Stomach smooth muscle (tissue), 2 donors: ENCODE data around the gene ERFE.

Source experiments
- H3K27ac ChIP-seq: one replicate; pipeline ENCODE4 v1.7.0; 2013; ENCODE audit warnings: mild to moderate bottlenecking, low read length, inconsistent platforms
- H3K27me3 ChIP-seq, 2 donors: one replicate each; pipeline ENCODE4 v1.7.0; 2013; ENCODE audit warnings: low read length in 2 of 2; ENCODE audit not compliant: insufficient read depth in 2 of 2, control insufficient read depth in 1 of 2
- H3K36me3 ChIP-seq, 2 donors: one replicate each; pipeline ENCODE4 v1.7.0; 2013; ENCODE audit warnings: low read length in 2 of 2; ENCODE audit not compliant: control insufficient read depth in 2 of 2, insufficient read depth in 2 of 2
- H3K4me1 ChIP-seq: one replicate; pipeline ENCODE4 v1.7.0; 2013; ENCODE audit warnings: low read length; ENCODE audit not compliant: control insufficient read depth, insufficient read depth
- H3K4me3 ChIP-seq, 2 donors: one replicate each; pipeline ENCODE4 v1.7.0; 2013; ENCODE audit warnings: low read length in 2 of 2
- H3K9ac ChIP-seq, 2 donors: one replicate each; pipeline ENCODE4 v1.7.0; 2013; ENCODE audit warnings: low read length in 2 of 2, mild to moderate bottlenecking in 1 of 2
- H3K9me3 ChIP-seq, 2 donors: one replicate each; pipeline ENCODE4 v1.7.0; 2013; ENCODE audit warnings: low read length in 2 of 2; ENCODE audit not compliant: control insufficient read depth in 2 of 2
- donor health status: healthy.
- donor health status: Pancreatic carcinoma.

Gene ERFE

GRCh38 chr2:238152771-238153688 is 5.7 kb upstream of the ERFE start:
- peaks cover 0 to under 1% of the 10 kb centered on the region in 2 donors for H3K27me3 ChIP-seq
- H3K9me3 ChIP-seq: no peaks in the 10 kb centered on the region
- no peak overlapping the region for H3K4me3 ChIP-seq
- H3K27ac ChIP-seq: no peak overlapping the region
- H3K9ac ChIP-seq: no peak overlapping the region
- peaks cover 2% of the 10 kb centered on the region for H3K4me1 ChIP-seq
- H3K36me3 ChIP-seq: no peaks in the 10 kb centered on the region

GRCh38 chr2:238154570-238154969 is 4.2 kb upstream of the ERFE start:
- Histone ChIP-seq H3K27me3 (peaks cover 4 to 10% of the 10 kb centered on the region in 2 donors), H3K9ac (no peak overlapping the region), H3K4me1 (peaks cover 5% of the 10 kb centered on the region), H3K4me3 (no peak overlapping the region), H3K9me3 (no peaks in the 10 kb centered on the region), H3K36me3 (no peaks in the 10 kb centered on the region), H3K27ac (no peak overlapping the region)

GRCh38 chr2:238155051-238155760 is 3.6 kb upstream of the ERFE start:
- H3K27ac ChIP-seq: no peak overlapping the region

GRCh38 chr2:238155761-238156694 is 2.7 kb upstream of the ERFE start:
- no peak overlapping the region for H3K27ac ChIP-seq
- H3K9me3 ChIP-seq: no peaks in the 10 kb centered on the region
- peaks cover 5% of the 10 kb centered on the region for H3K4me1 ChIP-seq
- no peak overlapping the region for H3K4me3 ChIP-seq
- no peak overlapping the region for H3K9ac ChIP-seq
- H3K27me3 ChIP-seq: peaks cover 7 to 17% of the 10 kb centered on the region in 2 donors
- no peaks in the 10 kb centered on the region for H3K36me3 ChIP-seq

More at GRCh38 chr2:238155051-238155760, 3.6 kb upstream of the ERFE start:
- Histone ChIP-seq H3K9ac (no peak overlapping the region), H3K9me3 (no peaks in the 10 kb centered on the region), H3K36me3 (no peaks in the 10 kb centered on the region), H3K27me3 (peaks cover 4 to 16% of the 10 kb centered on the region in 2 donors), H3K4me3 (no peak overlapping the region), H3K4me1 (peaks cover 5% of the 10 kb centered on the region)

- H3K4me1 ChIP-seq: peaks cover 5% of the 10 kb centered on the region
- H3K27ac ChIP-seq: no peak overlapping the region
- no peak overlapping the region for H3K4me3 ChIP-seq
- H3K36me3 ChIP-seq: no peaks in the 10 kb centered on the region
- peaks cover 7 to 17% of the 10 kb centered on the region in 2 donors for H3K27me3 ChIP-seq
- no peak overlapping the region for H3K9ac ChIP-seq
- H3K9me3 ChIP-seq: no peaks in the 10 kb centered on the region
These were observed 1.2 kb upstream of the ERFE start for GRCh38 chr2:238157506-238158017.

- H3K27ac ChIP-seq: no peak overlapping the region
- H3K27me3 ChIP-seq: peaks cover 11 to 20% of the 10 kb centered on the region in 2 donors
- no peak overlapping the region for H3K4me3 ChIP-seq
- H3K4me1 ChIP-seq: peaks cover 5% of the 10 kb centered on the region
- H3K9me3 ChIP-seq: no peaks in the 10 kb centered on the region
- no peak overlapping the region for H3K9ac ChIP-seq
- H3K36me3 ChIP-seq: no peaks in the 10 kb centered on the region
These were observed 707 bp upstream of the ERFE start for GRCh38 chr2:238158018-238158508.

GRCh38 chr2:238159071-238159539 is 335 bp downstream of the ERFE start:
- H3K36me3 ChIP-seq: no peaks in the 10 kb centered on the region
- H3K4me3 ChIP-seq: peak overlapping the region in 1 of 2 donors; percentile 44
- peaks cover 13 to 29% of the 10 kb centered on the region in 2 donors for H3K27me3 ChIP-seq
- H3K9ac ChIP-seq: no peak overlapping the region
- no peaks in the 10 kb centered on the region for H3K9me3 ChIP-seq
- H3K4me1 ChIP-seq: peaks cover 8% of the 10 kb centered on the region
- H3K27ac ChIP-seq: no peak overlapping the region

GRCh38 chr2:238159661-238160205 is 963 bp downstream of the ERFE start:
- Histone ChIP-seq H3K4me1 (peaks cover 8% of the 10 kb centered on the region), H3K27me3 (peaks cover 13 to 32% of the 10 kb centered on the region in 2 donors), H3K9me3 (no peaks in the 10 kb centered on the region), H3K4me3 (no peak overlapping the region), H3K36me3 (no peaks in the 10 kb centered on the region), H3K9ac (no peak overlapping the region), H3K27ac (no peak overlapping the region)

- no peaks in the 10 kb centered on the region for H3K9me3 ChIP-seq
- H3K27ac ChIP-seq: no peak overlapping the region
- no peaks in the 10 kb centered on the region for H3K36me3 ChIP-seq
- H3K9ac ChIP-seq: no peak overlapping the region
- H3K4me1 ChIP-seq: peaks cover 8% of the 10 kb centered on the region
- H3K4me3 ChIP-seq: no peak overlapping the region
- peaks cover 13 to 32% of the 10 kb centered on the region in 2 donors for H3K27me3 ChIP-seq
These were observed 1.7 kb downstream of the ERFE start for GRCh38 chr2:238160206-238161129.
